Retinal pigment epithelial cell (primary cell): ENCODE measurements around the gene L3MBTL4.

Experiments used
- DNase-seq: peaks from one replicate; pipeline ENCODE4 v3.0.0-alpha.2; 2010; ENCODE audit warnings: low read depth
- H3K4me3 ChIP-seq: 2 replicates; pipeline ENCODE4 v1.5.1; 2011; ENCODE audit warnings: mild to moderate bottlenecking, low read length, control low read depth, moderate library complexity
- CTCF ChIP-seq: conservative IDR thresholded peaks from 2 replicates; pipeline ENCODE4 v1.5.1; 2011; ENCODE audit warnings: low read depth, low read length, control low read depth, inconsistent platforms

Gene L3MBTL4

GRCh38 chr18:6255886-6256285, 158.8 kb downstream of the L3MBTL4 start:
- no peak for DNase-seq
- H3K4me3 ChIP-seq, result no peak overlapping the region
- no peak for TF ChIP-seq CTCF

- no peak overlapping the region for H3K4me3 ChIP-seq
- no peak for TF ChIP-seq CTCF
- no peak for DNase-seq
Measured at GRCh38 chr18:6255116-6255705, 159.5 kb downstream of the L3MBTL4 start.

GRCh38 chr18:6254456-6254855, 160.3 kb downstream of the L3MBTL4 start:
- no peak for TF ChIP-seq CTCF
- no peak overlapping the region for H3K4me3 ChIP-seq
- no peak for DNase-seq

GRCh38 chr18:6251084-6251483, 163.6 kb downstream of the L3MBTL4 start:
- no peak overlapping the region for H3K4me3 ChIP-seq
- no peak for TF ChIP-seq CTCF
- no peak for DNase-seq

GRCh38 chr18:6249788-6250187, 164.9 kb downstream of the L3MBTL4 start:
- no peak for DNase-seq
- no peak overlapping the region for H3K4me3 ChIP-seq
- TF ChIP-seq CTCF, result no peak

- no peak for DNase-seq
- no peak for TF ChIP-seq CTCF
- H3K4me3 ChIP-seq, result no peak overlapping the region
Measured at GRCh38 chr18:6249170-6249569, 165.5 kb downstream of the L3MBTL4 start.

- no peak for TF ChIP-seq CTCF
- no peak for DNase-seq
- H3K4me3 ChIP-seq, result no peak overlapping the region
Measured at GRCh38 chr18:6248017-6248416, 166.7 kb downstream of the L3MBTL4 start.
